Calu3 (cell line): ENCODE results near the gene HSPD1. TPM values are rescaled to one million over a fixed set of nuclear protein-coding genes. Genes with fewer than 3 reads are reported as not detected.

Experiments
- BruUV-seq: library from RNA; stranded (reverse); fragments of 400-500 nt; replicated peaks from 2 replicates; lab custom pipeline; 2021; lab: Mats Ljungman, UMichigan
- CTCF ChIA-PET: fragments of 300-600 bp; sonication (Branson Sonifier 250); formaldehyde crosslinking; loops from one replicate; lab custom pipeline; 2022; ENCODE audit warnings: antibody characterized with exemption; lab: Charles Lee
- DNase-seq: peaks from one replicate; pipeline ENCODE4 v3.0.0; 2022
- H3K27ac Mint-ChIP-seq: one replicate; pipeline ENCODE4 v1.8.0; 2022; ENCODE audit warnings: mixed read lengths; ENCODE audit not compliant: unreplicated experiment
- H3K27me3 Mint-ChIP-seq: one replicate; pipeline ENCODE4 v1.8.0; 2022; ENCODE audit warnings: mixed read lengths; ENCODE audit not compliant: unreplicated experiment
- H3K36me3 Mint-ChIP-seq: one replicate; pipeline ENCODE4 v1.8.0; 2022; ENCODE audit warnings: mild to moderate bottlenecking, moderate library complexity, mixed read lengths; ENCODE audit not compliant: insufficient read depth, unreplicated experiment
- H3K4me1 Mint-ChIP-seq: one replicate; pipeline ENCODE4 v1.8.0; 2022; ENCODE audit warnings: mild to moderate bottlenecking, low read depth, mixed read lengths; ENCODE audit not compliant: unreplicated experiment
- H3K4me3 Mint-ChIP-seq: one replicate; pipeline ENCODE4 v1.8.0; 2022; ENCODE audit warnings: mild to moderate bottlenecking, low read depth, moderate library complexity, mixed read lengths; ENCODE audit not compliant: unreplicated experiment
- H3K9me3 Mint-ChIP-seq: one replicate; pipeline ENCODE4 v1.8.0; 2022; ENCODE audit warnings: low read depth, mixed read lengths; ENCODE audit not compliant: unreplicated experiment
- intact Hi-C: fragments of 100-400 bp; cut with micrococcal nuclease; formaldehyde crosslinking; loops from one replicate; pipeline ENCODE4 v1.10.0; 2022; ENCODE audit not compliant: unreplicated experiment
- total RNA-seq: library from RNA; stranded (reverse); gene quantifications from 2 replicates; pipeline ENCODE4 v1.2.3, GENCODE V29; 2022
- TF ChIP-seq, protein P1 (sequence below): fragments of 200-600 bp; IDR thresholded peaks from one replicate; pipeline ENCODE4 v1.8.0; 2022; ENCODE audit warnings: antibody characterized with exemption; ENCODE audit not compliant: unreplicated experiment

The HSPD1 gene
- total RNA-seq, 1 experiment from 2014 or later, result 757 TPM

DNA sequence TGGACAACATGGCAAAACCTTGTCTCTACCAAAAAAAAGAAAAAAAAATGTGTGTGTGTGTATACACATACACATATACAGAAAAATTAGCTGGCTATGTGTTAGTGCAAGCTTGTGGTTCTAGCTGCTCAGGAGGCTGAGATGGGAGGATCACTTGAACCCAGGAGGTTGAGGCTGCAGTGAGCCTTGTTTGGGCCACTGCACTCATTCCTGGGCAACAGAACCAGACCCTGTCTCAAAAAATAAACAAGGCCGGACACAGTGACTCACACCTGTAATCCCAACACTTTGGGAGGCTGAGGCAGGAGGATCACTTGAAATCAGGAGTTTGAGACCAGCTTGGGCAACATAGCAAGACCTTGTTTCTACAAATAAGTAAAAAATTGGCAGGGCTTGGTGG, 44.2 kb downstream of the HSPD1 start:
- peak overlapping the region; percentile 95 for H3K4me3 Mint-ChIP-seq
- DNase-seq, result no peak
- H3K27ac Mint-ChIP-seq, result no peak overlapping the region
- CTCF ChIA-PET, result interaction anchor here (0.9 kb wide), 1 partner anchor 22 kb away, joined by 6 read pairs; no protein-coding TSS in a partner anchor
- BruUV-seq, result no TSS peak
- H3K9me3 Mint-ChIP-seq, result no peaks in the 10 kb centered on the region
- no peaks in the 10 kb centered on the region for H3K27me3 Mint-ChIP-seq
- intact Hi-C loops, result no loop called here
- peaks cover 31% of the 10 kb centered on the region for H3K4me1 Mint-ChIP-seq
- TF ChIP-seq, protein P1, sequence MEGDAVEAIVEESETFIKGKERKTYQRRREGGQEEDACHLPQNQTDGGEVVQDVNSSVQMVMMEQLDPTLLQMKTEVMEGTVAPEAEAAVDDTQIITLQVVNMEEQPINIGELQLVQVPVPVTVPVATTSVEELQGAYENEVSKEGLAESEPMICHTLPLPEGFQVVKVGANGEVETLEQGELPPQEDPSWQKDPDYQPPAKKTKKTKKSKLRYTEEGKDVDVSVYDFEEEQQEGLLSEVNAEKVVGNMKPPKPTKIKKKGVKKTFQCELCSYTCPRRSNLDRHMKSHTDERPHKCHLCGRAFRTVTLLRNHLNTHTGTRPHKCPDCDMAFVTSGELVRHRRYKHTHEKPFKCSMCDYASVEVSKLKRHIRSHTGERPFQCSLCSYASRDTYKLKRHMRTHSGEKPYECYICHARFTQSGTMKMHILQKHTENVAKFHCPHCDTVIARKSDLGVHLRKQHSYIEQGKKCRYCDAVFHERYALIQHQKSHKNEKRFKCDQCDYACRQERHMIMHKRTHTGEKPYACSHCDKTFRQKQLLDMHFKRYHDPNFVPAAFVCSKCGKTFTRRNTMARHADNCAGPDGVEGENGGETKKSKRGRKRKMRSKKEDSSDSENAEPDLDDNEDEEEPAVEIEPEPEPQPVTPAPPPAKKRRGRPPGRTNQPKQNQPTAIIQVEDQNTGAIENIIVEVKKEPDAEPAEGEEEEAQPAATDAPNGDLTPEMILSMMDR, result no peak
- peaks cover 23% of the 10 kb centered on the region for H3K36me3 Mint-ChIP-seq

DNA sequence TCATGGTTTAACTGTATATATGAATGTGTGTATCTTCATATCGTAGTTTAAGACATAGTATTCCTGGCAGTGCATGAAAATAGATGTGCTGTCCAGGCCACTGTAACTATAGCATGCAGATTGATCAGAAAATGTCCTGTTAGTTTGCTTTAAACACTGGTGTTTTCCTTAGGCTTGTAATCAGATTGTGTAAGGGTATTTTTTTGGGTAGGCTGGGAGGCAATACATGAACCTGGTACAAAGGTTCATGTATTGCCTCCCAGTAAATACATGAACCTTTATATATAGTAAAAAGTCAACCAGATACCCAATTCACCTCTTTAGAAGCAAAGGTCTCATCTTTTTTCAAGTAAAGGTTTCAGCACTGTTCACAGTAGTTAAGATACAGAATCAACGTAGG, 44.7 kb downstream of the HSPD1 start:
- TF ChIP-seq, protein P1, result no peak
- CTCF ChIA-PET, result no interaction called here
- no peak for DNase-seq
- Mint-ChIP-seq H3K27ac (no peak overlapping the region), H3K4me3 (peak overlapping the region; percentile 95), H3K4me1 (peaks cover 26% of the 10 kb centered on the region), H3K9me3 (no peaks in the 10 kb centered on the region), H3K27me3 (no peaks in the 10 kb centered on the region), H3K36me3 (peaks cover 23% of the 10 kb centered on the region)
- intact Hi-C loops, result no loop called here
- BruUV-seq, result no TSS peak

DNA sequence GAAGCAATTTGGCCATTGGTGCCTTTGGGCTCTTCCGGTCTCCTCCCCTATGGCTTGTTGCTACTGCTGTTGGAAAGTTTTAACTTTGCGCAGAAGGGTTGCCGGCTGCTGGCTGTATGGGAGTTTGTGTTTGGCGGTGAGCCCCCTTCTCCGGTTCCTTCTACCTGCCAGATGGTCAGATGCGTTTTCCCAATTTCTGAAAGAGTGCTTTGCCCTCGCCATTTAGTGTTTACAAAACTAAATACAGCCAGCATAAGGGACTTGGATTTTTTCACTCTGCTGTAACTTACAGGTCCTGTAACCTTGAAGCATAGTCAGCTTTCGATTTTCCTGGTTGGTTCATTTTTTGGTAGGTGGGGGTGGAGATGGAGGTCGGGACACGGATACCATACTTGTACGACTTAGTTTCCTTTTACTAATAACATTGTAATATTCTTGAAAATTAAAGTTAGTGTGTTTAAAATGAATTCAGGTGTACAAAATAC, 45.7 kb downstream of the HSPD1 start:
- Mint-ChIP-seq H3K27ac (peak overlapping the region; percentile 97), H3K4me1 (peaks cover 17% of the 10 kb centered on the region), H3K9me3 (no peaks in the 10 kb centered on the region), H3K4me3 (peak overlapping the region; percentile 95), H3K36me3 (peaks cover 23% of the 10 kb centered on the region), H3K27me3 (no peaks in the 10 kb centered on the region)
- DNase-seq, result no peak
- no TSS peak for BruUV-seq
- intact Hi-C loops, result no loop called here
- TF ChIP-seq, protein P1, result no peak
- CTCF ChIA-PET, result interaction anchor here (1.0 to 1.7 kb wide), 3 partner anchors 14 to 46 kb away, joined by 3 to 8 read pairs (median 3); partner anchors contain the start of genes HSPD1 and HSPE1

DNA sequence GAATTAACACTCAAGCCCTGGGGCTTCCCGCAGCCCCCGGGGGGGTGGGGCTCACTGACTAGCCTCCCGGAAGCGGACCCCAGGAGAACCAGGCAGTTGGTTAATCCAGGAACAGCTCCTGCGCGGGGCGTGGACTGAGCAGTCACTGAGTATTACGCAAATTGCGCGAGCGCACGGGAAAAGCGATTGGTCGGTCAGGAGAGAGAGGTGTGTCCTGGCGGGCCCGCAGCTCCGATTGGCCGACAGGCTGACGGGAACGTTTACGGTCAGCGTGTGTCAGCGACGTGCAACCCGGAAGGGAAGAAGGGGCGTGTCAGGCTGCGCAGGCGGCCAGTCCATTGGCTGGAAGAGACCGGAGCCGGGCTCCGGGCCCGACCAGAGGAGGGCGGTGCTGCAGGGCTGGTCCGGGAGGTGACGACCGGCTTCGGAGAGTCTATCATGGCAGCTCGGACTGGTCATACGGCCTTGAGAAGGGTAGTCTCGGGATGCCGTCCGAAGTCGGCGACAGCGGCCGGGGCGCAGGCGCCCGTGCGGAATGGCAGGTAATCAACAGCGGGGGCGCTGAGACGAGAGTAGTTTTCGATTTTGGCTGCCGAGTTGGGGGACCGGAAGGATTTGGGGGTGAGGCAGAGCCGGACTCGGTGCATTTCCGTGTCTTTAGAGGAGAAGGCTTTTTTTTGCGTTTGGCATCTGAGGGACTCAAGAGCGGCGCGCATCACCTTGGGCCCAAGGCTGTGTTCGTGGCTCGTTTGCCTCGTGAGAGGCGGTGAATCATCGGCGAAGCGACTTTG, 46.3 kb downstream of the HSPD1 start, which contains the start of gene COQ10B:
Gene COQ10B, plus strand, starts transcription at position 430 of the 791 bp plus-strand sequence. Its CDS starts 9 bp downstream, at position 439.
- peak; percentile 99 for DNase-seq
- Mint-ChIP-seq H3K9me3 (no peaks in the 10 kb centered on the region), H3K4me3 (peak within 1 kb of the TSS; percentile 95), H3K4me1 (peaks cover 14% of the 10 kb centered on the region), H3K27me3 (no peaks in the 10 kb centered on the region), H3K36me3 (peaks cover 23% of the 10 kb centered on the region), H3K27ac (peak within 1 kb of the TSS; percentile 97)
- CTCF ChIA-PET, result interaction anchor here (0.7 to 1.7 kb wide), 5 partner anchors 14 to 1475 kb away, joined by 3 to 8 read pairs (median 4); partner anchors contain the start of genes HSPD1, HSPE1 and SF3B1
- TF ChIP-seq, protein P1, result no peak
- intact Hi-C loops, result no loop called here
- TSS peak; percentile 93 for BruUV-seq
